Measurements from ENCODE around the gene CDK6. TPM values are rescaled to one million over a fixed set of nuclear protein-coding genes. Genes with fewer than 3 reads are reported as not detected.
A peak's percentile ranks its signal among the peaks of the same experiment; 100 is the strongest.

CDK6 gene
- total RNA-seq, 1 experiment from 2014 or later, result 38.7 TPM

DNA sequence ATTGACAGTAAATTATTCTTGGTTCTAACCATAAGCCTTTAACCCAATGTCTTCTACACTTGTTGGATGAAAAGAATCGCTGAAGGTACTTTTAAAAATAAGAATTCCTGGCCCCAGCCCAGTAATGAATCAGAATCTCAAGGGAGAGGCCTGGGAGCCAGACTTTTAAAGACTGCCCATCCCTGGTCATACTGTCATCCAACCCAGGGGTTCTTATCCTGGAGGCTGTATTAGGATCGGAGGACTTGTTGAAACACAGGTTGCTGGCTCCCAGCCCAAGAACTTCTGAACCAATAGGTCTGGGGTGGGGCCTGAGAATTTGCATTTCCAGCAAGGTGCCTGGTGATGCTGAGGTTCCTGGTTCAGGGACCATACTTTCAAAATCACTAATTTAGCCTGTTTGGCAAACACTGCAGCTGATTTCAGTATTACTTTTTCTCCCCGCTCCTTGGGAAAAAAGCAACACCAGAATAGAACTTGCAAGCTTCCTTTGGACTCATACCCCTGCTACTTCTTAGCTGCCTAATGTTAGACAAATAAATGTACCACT, 166.7 kb downstream of the CDK6 start:
- peaks cover 7% of the 10 kb centered on the region; the same call in 1 of the 2 replicates for H3K36me3 ChIP-seq (ENCODE audit: low read depth, low read length)
- BruUV-seq (replicated peaks), result no TSS peak
- H3K4me2 ChIP-seq (ENCODE audit: low read length), result no peak overlapping the region
- no peak overlapping the region for H3K4me3 ChIP-seq (ENCODE audit: low read length)
- H3K27ac ChIP-seq (ENCODE audit: low read length), result no peak overlapping the region
- ATAC-seq (no peak), DNase-seq (no peak)
- no peak overlapping the region for H3K9ac ChIP-seq (ENCODE audit: low read length)
- POLR2A ChIA-PET (ENCODE audit: unreplicated experiment), result no interaction called here
- CTCF ChIA-PET, result no interaction called here
- H2AFZ ChIP-seq (ENCODE audit: low read length), result no peak overlapping the region
- intact Hi-C loops (cut with micrococcal nuclease), result no loop called here
- H3K27me3 ChIP-seq (ENCODE audit: low read length), result no peaks in the 10 kb centered on the region
- H3K79me2 ChIP-seq (ENCODE audit: low read length), result no peaks in the 10 kb centered on the region
- H4K20me1 ChIP-seq (ENCODE audit: low read length), result no peaks in the 10 kb centered on the region
- no peaks in the 10 kb centered on the region for H3K9me3 ChIP-seq (ENCODE audit: low read length)
- H3F3A ChIP-seq (ENCODE audit: low read length, unreplicated experiment), result no peaks in the 10 kb centered on the region
- no peaks in the 10 kb centered on the region for H3K9me2 ChIP-seq (replicated peaks; ENCODE audit: low read length)
- TF ChIP-seq, protein P1, sequence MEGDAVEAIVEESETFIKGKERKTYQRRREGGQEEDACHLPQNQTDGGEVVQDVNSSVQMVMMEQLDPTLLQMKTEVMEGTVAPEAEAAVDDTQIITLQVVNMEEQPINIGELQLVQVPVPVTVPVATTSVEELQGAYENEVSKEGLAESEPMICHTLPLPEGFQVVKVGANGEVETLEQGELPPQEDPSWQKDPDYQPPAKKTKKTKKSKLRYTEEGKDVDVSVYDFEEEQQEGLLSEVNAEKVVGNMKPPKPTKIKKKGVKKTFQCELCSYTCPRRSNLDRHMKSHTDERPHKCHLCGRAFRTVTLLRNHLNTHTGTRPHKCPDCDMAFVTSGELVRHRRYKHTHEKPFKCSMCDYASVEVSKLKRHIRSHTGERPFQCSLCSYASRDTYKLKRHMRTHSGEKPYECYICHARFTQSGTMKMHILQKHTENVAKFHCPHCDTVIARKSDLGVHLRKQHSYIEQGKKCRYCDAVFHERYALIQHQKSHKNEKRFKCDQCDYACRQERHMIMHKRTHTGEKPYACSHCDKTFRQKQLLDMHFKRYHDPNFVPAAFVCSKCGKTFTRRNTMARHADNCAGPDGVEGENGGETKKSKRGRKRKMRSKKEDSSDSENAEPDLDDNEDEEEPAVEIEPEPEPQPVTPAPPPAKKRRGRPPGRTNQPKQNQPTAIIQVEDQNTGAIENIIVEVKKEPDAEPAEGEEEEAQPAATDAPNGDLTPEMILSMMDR (conservative IDR thresholded peaks at IDR 0.05; ENCODE audit: low read depth, low read length), result no peak
- TF ChIP-seq EZH2 (IDR thresholded peaks at IDR 0.05; ENCODE audit: low read length, unreplicated experiment) (no peak), EZH2phosphoT487 (IDR thresholded peaks at IDR 0.05; ENCODE audit: borderline replicate concordance, low read length) (no peak)
- H3K4me1 ChIP-seq (ENCODE audit: insufficient read depth, low read length), result peaks cover 14% of the 10 kb centered on the region

DNA sequence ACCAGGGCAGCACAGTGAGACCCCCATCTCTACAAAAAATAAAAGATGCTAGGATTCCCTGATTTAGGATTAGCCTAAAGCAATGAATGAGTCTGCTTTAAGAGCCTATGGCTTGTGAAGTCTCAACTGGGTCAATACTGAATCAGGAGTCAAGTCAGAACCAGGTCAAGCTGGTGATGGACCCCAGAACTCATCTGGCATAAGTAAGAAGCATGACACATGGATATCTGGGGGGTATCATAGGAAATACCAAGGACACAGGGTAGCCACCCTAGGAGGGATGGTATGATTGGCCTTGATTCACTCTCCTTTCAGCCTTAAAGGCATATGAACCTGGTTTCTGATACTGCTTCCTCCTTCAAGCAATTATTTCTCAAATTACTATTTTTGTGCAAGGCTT, 167.8 kb downstream of the CDK6 start:
- Histone ChIP-seq H3F3A (ENCODE audit: low read length, unreplicated experiment) (no peaks in the 10 kb centered on the region), H2AFZ (ENCODE audit: low read length) (no peak overlapping the region), H3K9ac (ENCODE audit: low read length) (no peak overlapping the region), H3K79me2 (ENCODE audit: low read length) (no peaks in the 10 kb centered on the region), H4K20me1 (ENCODE audit: low read length) (no peaks in the 10 kb centered on the region), H3K36me3 (ENCODE audit: low read depth, low read length) (peaks cover 7% of the 10 kb centered on the region; the same call in 1 of the 2 replicates), H3K4me2 (ENCODE audit: low read length) (no peak overlapping the region), H3K27me3 (ENCODE audit: low read length) (no peaks in the 10 kb centered on the region), H3K9me2 (replicated peaks; ENCODE audit: low read length) (no peaks in the 10 kb centered on the region), H3K9me3 (ENCODE audit: low read length) (no peaks in the 10 kb centered on the region), H3K27ac (ENCODE audit: low read length) (0 out of 2 replicates have a peak overlapping the region, but pooled peaks have one; percentile 0), H3K4me3 (ENCODE audit: low read length) (no peak overlapping the region), H3K4me1 (ENCODE audit: insufficient read depth, low read length) (peaks cover 14% of the 10 kb centered on the region)
- no peak for DNase-seq
- ATAC-seq, result no peak
- BruUV-seq (replicated peaks), result no TSS peak
- ChIA-PET POLR2A (ENCODE audit: unreplicated experiment) (no interaction called here), CTCF (interaction anchor here (0.6 kb wide), 1 partner anchor 99 kb away, joined by 3 read pairs; no protein-coding TSS in a partner anchor)
- TF ChIP-seq, protein P1 (conservative IDR thresholded peaks at IDR 0.05; ENCODE audit: low read depth, low read length), result no peak
- intact Hi-C loops (cut with micrococcal nuclease), result no loop called here

DNA sequence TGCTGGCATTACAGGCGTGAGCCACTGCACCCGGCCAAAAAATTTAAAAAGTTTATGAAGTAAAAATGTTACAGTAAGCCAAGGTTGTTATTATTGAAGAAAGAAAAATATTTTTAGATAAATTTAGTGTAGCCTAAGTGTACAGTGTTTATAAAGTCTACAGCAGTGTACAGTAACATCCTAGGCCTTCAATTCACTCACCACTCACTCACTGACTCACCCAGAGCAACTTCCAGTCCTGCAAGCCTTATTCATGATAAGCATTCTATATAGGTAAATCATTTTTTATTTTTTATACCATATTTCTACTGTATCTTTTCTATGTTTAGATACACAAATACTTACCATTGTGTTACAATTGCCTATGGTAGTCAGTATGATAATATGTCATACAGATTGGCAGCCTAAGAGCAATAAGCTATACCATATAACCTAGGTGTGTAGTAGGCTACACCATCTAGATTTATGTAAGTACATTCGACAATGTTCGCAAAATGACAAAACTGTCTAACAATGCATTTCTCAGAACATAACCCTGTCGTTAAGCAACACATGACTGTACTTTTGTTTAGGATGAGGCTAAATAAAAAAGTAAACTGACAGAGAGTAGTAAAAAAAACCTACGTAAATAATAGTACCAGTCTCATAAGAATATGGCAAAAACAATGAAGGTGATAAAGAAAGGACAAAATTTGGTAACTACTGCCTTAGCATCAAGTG, 168.4 kb downstream of the CDK6 start:
- H3K4me3 ChIP-seq (ENCODE audit: low read length), result no peak overlapping the region
- CTCF ChIA-PET, result interaction anchor here (0.6 kb wide), 1 partner anchor 108 kb away, joined by 3 read pairs; no protein-coding TSS in a partner anchor
- peaks cover 7% of the 10 kb centered on the region; the same call in 1 of the 2 replicates for H3K36me3 ChIP-seq (ENCODE audit: low read depth, low read length)
- H3K27ac ChIP-seq (ENCODE audit: low read length), result 0 out of 2 replicates have a peak overlapping the region, but pooled peaks have one; percentile 0
- POLR2A ChIA-PET (ENCODE audit: unreplicated experiment), result no interaction called here
- H3K4me2 ChIP-seq (ENCODE audit: low read length), result no peak overlapping the region
- H3K4me1 ChIP-seq (ENCODE audit: insufficient read depth, low read length), result peaks cover 14% of the 10 kb centered on the region
- peak; percentile 21; the same call in 1 of the 2 replicates for ATAC-seq
- no peaks in the 10 kb centered on the region for H3K79me2 ChIP-seq (ENCODE audit: low read length)
- no TSS peak for BruUV-seq (replicated peaks)
- H3F3A ChIP-seq (ENCODE audit: low read length, unreplicated experiment), result no peaks in the 10 kb centered on the region
- no peak overlapping the region for H3K9ac ChIP-seq (ENCODE audit: low read length)
- peak; percentile 25 for DNase-seq
- no peaks in the 10 kb centered on the region for H3K9me3 ChIP-seq (ENCODE audit: low read length)
- no peaks in the 10 kb centered on the region for H4K20me1 ChIP-seq (ENCODE audit: low read length)
- TF ChIP-seq EZH2phosphoT487 (IDR thresholded peaks at IDR 0.05; ENCODE audit: borderline replicate concordance, low read length) (no peak), EZH2 (IDR thresholded peaks at IDR 0.05; ENCODE audit: low read length, unreplicated experiment) (no peak)
- TF ChIP-seq, protein P1 (conservative IDR thresholded peaks at IDR 0.05; ENCODE audit: low read depth, low read length), result no peak
- H3K9me2 ChIP-seq (replicated peaks; ENCODE audit: low read length), result no peaks in the 10 kb centered on the region
- no peak overlapping the region for H2AFZ ChIP-seq (ENCODE audit: low read length)
- no peaks in the 10 kb centered on the region for H3K27me3 ChIP-seq (ENCODE audit: low read length)
- intact Hi-C loops (cut with micrococcal nuclease), result no loop called here
